ENCODE measurements around the gene GH2. TPM values are rescaled to one million over a fixed set of nuclear protein-coding genes. Genes with fewer than 3 reads are reported as not detected.

Gene GH2
- total RNA-seq, 2 experiments from 2014 or later: not detected

DNA sequence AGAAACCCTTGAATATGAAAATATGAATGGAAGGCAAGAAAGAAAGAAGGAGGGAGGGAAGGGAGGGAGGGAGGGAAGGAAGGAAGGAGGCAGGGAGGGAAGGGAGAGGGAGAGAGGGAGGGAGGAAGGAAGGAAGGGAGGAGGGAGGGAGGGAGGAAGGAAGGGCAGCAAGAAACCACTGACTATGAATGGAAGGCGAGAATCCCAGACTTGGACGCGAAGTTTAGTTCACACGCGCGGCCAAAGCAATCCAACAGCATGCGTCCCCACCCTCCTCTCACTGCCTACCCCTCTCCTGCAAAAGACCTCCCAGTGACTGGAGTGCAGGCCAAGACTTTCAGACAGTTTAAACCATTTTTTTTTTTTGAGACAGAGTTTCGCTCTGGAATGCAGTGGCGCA lies 31.3 kb downstream of the GH2 start:
- H3K36me3 Mint-ChIP-seq (ENCODE audit: low read depth): peaks cover 8% of the 10 kb centered on the region
- TF ChIP-seq, protein P1, sequence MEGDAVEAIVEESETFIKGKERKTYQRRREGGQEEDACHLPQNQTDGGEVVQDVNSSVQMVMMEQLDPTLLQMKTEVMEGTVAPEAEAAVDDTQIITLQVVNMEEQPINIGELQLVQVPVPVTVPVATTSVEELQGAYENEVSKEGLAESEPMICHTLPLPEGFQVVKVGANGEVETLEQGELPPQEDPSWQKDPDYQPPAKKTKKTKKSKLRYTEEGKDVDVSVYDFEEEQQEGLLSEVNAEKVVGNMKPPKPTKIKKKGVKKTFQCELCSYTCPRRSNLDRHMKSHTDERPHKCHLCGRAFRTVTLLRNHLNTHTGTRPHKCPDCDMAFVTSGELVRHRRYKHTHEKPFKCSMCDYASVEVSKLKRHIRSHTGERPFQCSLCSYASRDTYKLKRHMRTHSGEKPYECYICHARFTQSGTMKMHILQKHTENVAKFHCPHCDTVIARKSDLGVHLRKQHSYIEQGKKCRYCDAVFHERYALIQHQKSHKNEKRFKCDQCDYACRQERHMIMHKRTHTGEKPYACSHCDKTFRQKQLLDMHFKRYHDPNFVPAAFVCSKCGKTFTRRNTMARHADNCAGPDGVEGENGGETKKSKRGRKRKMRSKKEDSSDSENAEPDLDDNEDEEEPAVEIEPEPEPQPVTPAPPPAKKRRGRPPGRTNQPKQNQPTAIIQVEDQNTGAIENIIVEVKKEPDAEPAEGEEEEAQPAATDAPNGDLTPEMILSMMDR (IDR thresholded peaks at IDR 0.05): no peak
- CTCF ChIA-PET: interaction anchor here (1.7 kb wide), 1 partner anchor 17 kb away, joined by 5 read pairs; no protein-coding TSS in a partner anchor
- no peaks in the 10 kb centered on the region for H3K27me3 Mint-ChIP-seq
- intact Hi-C loops (cut with micrococcal nuclease): no loop called here
- peaks cover 14% of the 10 kb centered on the region for H3K4me1 Mint-ChIP-seq (ENCODE audit: low read depth)
- H3K27ac Mint-ChIP-seq: no peak overlapping the region
- peaks cover 11% of the 10 kb centered on the region for H3K9me3 Mint-ChIP-seq
- no peak for ATAC-seq
- no peak overlapping the region for H3K4me3 Mint-ChIP-seq
- DNase-seq: no peak
- POLR2A ChIA-PET: no interaction called here

DNA sequence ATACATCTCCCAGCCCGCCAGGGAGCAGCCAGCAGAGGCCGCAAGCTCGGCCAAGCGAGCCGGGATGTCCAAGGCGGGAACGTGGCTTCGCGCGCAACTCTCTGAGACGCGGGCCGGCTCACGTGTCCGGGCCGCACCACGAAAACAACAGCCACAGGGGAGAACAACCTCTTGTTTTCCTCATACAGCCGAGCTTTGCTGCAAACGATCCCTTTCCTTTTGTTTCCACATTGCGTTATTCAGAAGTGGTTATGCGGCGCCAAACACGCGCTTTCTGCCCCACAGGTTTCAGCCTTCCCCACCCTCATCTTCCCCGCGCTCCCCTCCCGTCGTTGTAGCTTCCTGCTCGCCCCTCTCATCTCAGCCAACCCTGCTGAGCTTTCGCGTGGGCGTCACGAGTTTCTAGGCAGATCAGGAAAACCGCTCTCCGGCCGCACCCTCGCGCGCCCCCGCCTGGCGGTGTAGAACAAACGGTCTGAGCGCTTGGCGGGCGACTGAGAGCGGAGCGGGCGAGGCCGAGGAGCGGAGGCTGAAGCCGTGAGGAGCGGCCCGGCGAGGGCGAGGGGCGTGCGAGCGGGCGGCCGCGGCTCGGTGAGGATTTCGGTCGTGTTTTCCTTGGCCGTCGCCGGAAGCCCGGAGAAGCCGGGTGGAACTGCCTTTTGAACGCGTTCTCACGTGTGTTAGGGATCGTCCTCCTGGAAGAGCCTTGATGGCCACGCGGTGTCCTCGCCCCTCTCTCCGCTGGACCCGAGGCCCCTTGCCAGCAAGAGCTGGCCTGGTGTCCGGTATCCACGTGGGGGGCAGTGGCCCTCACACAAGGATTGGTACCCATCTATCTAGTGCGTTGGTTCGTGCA lies 32.7 kb downstream of the GH2 start:
- ChIA-PET POLR2A (interaction anchor here (0.7 to 3.2 kb wide), 10 partner anchors 10 to 151 kb away, joined by 3 to 11 read pairs (median 4); partner anchors contain the start of genes CCDC47, DDX42, PRR29 and PSMC5), CTCF (interaction anchor here (0.6 to 3.0 kb wide), 23 partner anchors 11 to 420 kb away, joined by 3 to 38 read pairs (median 4); partner anchors contain the start of gene MAP3K3)
- Mint-ChIP-seq H3K27me3 (no peaks in the 10 kb centered on the region), H3K4me3 (peak overlapping the region; percentile 64), H3K4me1 (ENCODE audit: low read depth) (peaks cover 16% of the 10 kb centered on the region), H3K27ac (peak overlapping the region; percentile 95), H3K36me3 (ENCODE audit: low read depth) (peaks cover 8% of the 10 kb centered on the region), H3K9me3 (peaks cover 11% of the 10 kb centered on the region)
- peak; percentile 98 for ATAC-seq
- intact Hi-C loops (cut with micrococcal nuclease): no loop called here
- DNase-seq: peak; percentile 98
- TF ChIP-seq, protein P1 (IDR thresholded peaks at IDR 0.05): peak; percentile 84

DNA sequence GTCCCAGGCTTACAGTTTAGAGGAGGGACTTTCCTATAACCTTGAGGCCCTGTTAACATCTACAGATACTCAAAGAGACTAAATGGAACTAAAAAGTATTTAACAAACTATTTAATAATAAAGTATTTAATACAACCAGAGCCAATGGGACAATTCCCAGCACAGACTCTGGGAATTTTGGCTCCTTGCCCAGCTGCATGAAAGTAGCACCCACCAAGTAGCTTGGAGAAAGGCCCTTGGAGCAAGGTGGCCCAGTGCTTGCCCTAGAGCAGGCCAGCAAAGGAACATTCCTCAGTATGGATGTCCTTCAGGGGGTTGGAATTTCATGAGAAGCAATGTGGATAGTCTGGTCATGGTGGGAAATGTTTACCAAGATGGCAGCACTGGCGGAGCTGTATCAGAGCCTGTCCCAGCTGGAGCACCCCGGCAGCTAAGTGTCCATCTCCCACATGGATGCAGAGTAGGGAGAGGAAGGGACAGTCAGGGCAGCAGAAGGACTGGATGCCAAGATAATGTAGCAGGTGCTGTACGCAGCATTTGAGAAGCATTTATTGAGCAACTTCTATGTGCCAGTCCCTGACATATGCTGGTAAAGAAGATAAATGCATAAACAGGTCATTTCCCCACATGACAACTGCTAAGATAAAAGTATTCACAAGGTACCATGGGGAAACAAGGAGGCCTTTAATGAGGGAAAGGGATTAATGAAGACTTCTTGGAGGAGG lies 34.1 kb downstream of the GH2 start:
- Mint-ChIP-seq H3K27ac (peak overlapping the region; percentile 95), H3K27me3 (no peaks in the 10 kb centered on the region), H3K9me3 (peaks cover 11% of the 10 kb centered on the region), H3K36me3 (ENCODE audit: low read depth) (peaks cover 8% of the 10 kb centered on the region), H3K4me3 (peak overlapping the region; percentile 64), H3K4me1 (ENCODE audit: low read depth) (peaks cover 20% of the 10 kb centered on the region)
- ATAC-seq (no peak), DNase-seq (no peak)
- ChIA-PET CTCF (interaction anchor here (1.0 to 3.0 kb wide), 7 partner anchors 12 to 178 kb away, joined by 3 to 38 read pairs (median 4); partner anchors contain the start of gene GH1), POLR2A (interaction anchor here (0.6 to 3.2 kb wide), 5 partner anchors 18 to 149 kb away, joined by 4 to 11 read pairs (median 4); partner anchors contain the start of genes CCDC47, DDX42 and PSMC5)
- TF ChIP-seq, protein P1 (IDR thresholded peaks at IDR 0.05): no peak
- intact Hi-C loops (cut with micrococcal nuclease): no loop called here

DNA sequence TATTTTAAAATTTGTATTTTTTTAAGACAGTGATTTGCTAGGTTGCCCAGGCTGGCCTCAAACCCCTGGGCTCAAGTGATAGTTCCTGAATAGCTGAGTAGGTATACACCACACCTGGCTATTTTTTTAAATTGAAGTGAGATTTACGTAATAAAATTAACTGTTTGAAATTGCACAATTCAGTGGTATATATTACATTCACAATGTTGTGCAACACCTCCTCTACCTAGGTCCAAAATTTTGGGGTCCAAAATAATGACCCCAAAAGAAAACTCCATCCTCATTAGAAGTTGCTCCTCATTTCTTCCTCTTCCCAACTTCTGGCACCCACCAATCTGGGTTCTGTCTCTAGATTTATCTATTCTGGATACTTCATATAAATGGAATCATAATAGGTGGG lies 36.2 kb downstream of the GH2 start:
- TF ChIP-seq, protein P1 (IDR thresholded peaks at IDR 0.05): no peak
- DNase-seq (no peak), ATAC-seq (no peak)
- ChIA-PET POLR2A (no interaction called here), CTCF (interaction anchor here (3.3 kb wide), 1 partner anchor 20 kb away, joined by 15 read pairs; no protein-coding TSS in a partner anchor)
- Mint-ChIP-seq H3K27me3 (no peaks in the 10 kb centered on the region), H3K4me1 (ENCODE audit: low read depth) (peaks cover 25% of the 10 kb centered on the region), H3K36me3 (ENCODE audit: low read depth) (peaks cover 12% of the 10 kb centered on the region), H3K27ac (no peak overlapping the region), H3K4me3 (no peak overlapping the region), H3K9me3 (peaks cover 11% of the 10 kb centered on the region)
- intact Hi-C loops (cut with micrococcal nuclease): no loop called here

Measured in activated CD8-positive, alpha-beta T cell treated with anti-CD3 and anti-CD28 coated beads for 36 hours (primary cell).